AG04449 (cell line): Measurements from ENCODE around the gene SMARCAL1.

Source experiments
- CTCF ChIA-PET: fragments of 350-600 bp; formaldehyde crosslinking; extraction: SDS; loops from one replicate; lab custom pipeline; 2021; ENCODE audit warnings: antibody characterized with exemption; lab: Yijun Ruan, JAX
- POLR2A ChIA-PET: fragments of 400-600, 350-600 bp; formaldehyde crosslinking; extraction: SDS; loops from one replicate; lab custom pipeline; 2020; ENCODE audit warnings: antibody characterized with exemption, inconsistent platforms; lab: Yijun Ruan, JAX
- DNase-seq: peaks from one replicate; pipeline ENCODE4 v3.0.0-alpha.2; 2010; ENCODE audit warnings: low read depth, low spot score
- H3K4me3 ChIP-seq: 2 replicates; pipeline ENCODE4 v1.5.1; 2011; ENCODE audit warnings: low read depth, mild to moderate bottlenecking, control low read depth, low read length
- CTCF ChIP-seq: IDR thresholded peaks from one replicate; pipeline ENCODE4 v1.5.1; 2011; ENCODE audit warnings: mild to moderate bottlenecking, moderate library complexity, low read length, control low read depth, inconsistent platforms; ENCODE audit not compliant: insufficient read depth; ENCODE audit errors: missing control alignments

The SMARCAL1 gene

GRCh38 chr2:216495656-216496055 lies 83.4 kb downstream of the SMARCAL1 start:
- no peak overlapping the region for H3K4me3 ChIP-seq
- ChIA-PET CTCF (interaction anchor here (1.4 to 3.2 kb wide), 4 partner anchors 13 to 386 kb away, joined by 5 to 16 read pairs (median 9); partner anchors contain the start of gene XRCC5), POLR2A (interaction anchor here (0.6 kb wide), 1 partner anchor 11 kb away, joined by 3 read pairs; no protein-coding TSS in a partner anchor)
- no peak for TF ChIP-seq CTCF
- no peak for DNase-seq

GRCh38 chr2:216497382-216498069 lies 85.2 kb downstream of the SMARCAL1 start:
- no peak for DNase-seq
- peak overlapping the region; percentile 90 for H3K4me3 ChIP-seq
- ChIA-PET POLR2A (interaction anchor here (1.2 to 2.2 kb wide), 4 partner anchors 10 to 275 kb away, joined by 4 to 13 read pairs (median 11); no protein-coding TSS in a partner anchor), CTCF (interaction anchor here (2.0 to 3.2 kb wide), 3 partner anchors 11 to 388 kb away, joined by 10 to 16 read pairs (median 11); partner anchors contain the start of gene XRCC5)
- no peak for TF ChIP-seq CTCF

GRCh38 chr2:216498070-216498378 lies 85.7 kb downstream of the SMARCAL1 start:
- POLR2A ChIA-PET = interaction anchor here (0.8 to 2.2 kb wide), 8 partner anchors 10 to 383 kb away, joined by 3 to 13 read pairs (median 6); no protein-coding TSS in a partner anchor
- peak overlapping the region; percentile 90 for H3K4me3 ChIP-seq
- TF ChIP-seq CTCF = no peak
- DNase-seq = no peak
- CTCF ChIA-PET = interaction anchor here (2.0 to 3.2 kb wide), 3 partner anchors 10 to 388 kb away, joined by 10 to 16 read pairs (median 11); partner anchors contain the start of gene XRCC5

- DNase-seq = peak; percentile 64
- no peak for TF ChIP-seq CTCF
Measured at GRCh38 chr2:216498379-216499352, 86.4 kb downstream of the SMARCAL1 start, which contains the start of gene RPL37A. Gene RPL37A, plus strand, starts transcription at chr2:216498844. Its CDS starts 31 bp downstream, at chr2:216498875.

GRCh38 chr2:216499641-216500218 lies 87.4 kb downstream of the SMARCAL1 start:
- CTCF ChIA-PET = interaction anchor here (1.5 kb wide), 1 partner anchor 20 kb away, joined by 3 read pairs; no protein-coding TSS in a partner anchor
- peak overlapping the region; percentile 90 for H3K4me3 ChIP-seq
- no peak for TF ChIP-seq CTCF
- no peak for DNase-seq
- POLR2A ChIA-PET = no interaction called here

More at GRCh38 chr2:216498379-216499352, 86.4 kb downstream of the SMARCAL1 start, which contains the start of gene RPL37A:
- CTCF ChIA-PET = interaction anchor here (2.0 to 2.7 kb wide), 2 partner anchors 276 to 389 kb away, joined by 11 to 16 read pairs; partner anchors contain the start of gene XRCC5
- peak within 1 kb of the TSS; percentile 90 for H3K4me3 ChIP-seq
- POLR2A ChIA-PET = interaction anchor here (0.7 to 2.2 kb wide), 9 partner anchors 9 to 384 kb away, joined by 3 to 13 read pairs (median 5); no protein-coding TSS in a partner anchor
